Measurements from ENCODE around the gene MB21D2. TPM values are rescaled to one million over a fixed set of nuclear protein-coding genes. Genes with fewer than 3 reads are reported as not detected.

Gene MB21D2
- total RNA-seq, 1 experiment from 2014 or later: 19.7 TPM

DNA sequence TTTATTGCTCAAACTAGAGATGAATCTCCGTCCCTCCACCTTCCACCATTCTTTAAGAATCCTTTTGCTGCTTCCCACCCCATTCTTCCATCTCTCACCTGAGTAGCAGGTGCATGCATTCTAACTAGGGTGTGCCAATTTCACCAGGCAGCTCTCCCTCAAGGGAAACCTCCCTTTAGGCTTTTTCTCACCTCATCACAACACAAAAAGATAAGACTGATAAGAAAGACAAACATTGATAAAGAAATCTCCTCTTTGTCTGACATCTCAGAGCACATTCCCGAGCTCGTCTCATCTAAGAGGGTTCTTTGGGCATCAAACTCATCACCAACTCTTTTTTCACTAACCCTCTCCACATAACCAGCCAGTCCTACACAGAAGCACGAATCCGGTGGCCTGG lies 23.0 kb downstream of the MB21D2 start:
- Mint-ChIP-seq H3K36me3 (peaks cover 3% of the 10 kb centered on the region), H3K27ac (peak overlapping the region; percentile 86), H3K4me1 (peaks cover 81% of the 10 kb centered on the region), H3K9me3 (no peaks in the 10 kb centered on the region), H3K4me3 (no peak overlapping the region), H3K27me3 (ENCODE audit: low read depth) (no peaks in the 10 kb centered on the region)
- ChIA-PET POLR2A (interaction anchor here (1.1 kb wide), 1 partner anchor 23 kb away, joined by 3 read pairs; the partner anchor contains the start of gene MB21D2), CTCF (no interaction called here)
- TF ChIP-seq, protein P1, sequence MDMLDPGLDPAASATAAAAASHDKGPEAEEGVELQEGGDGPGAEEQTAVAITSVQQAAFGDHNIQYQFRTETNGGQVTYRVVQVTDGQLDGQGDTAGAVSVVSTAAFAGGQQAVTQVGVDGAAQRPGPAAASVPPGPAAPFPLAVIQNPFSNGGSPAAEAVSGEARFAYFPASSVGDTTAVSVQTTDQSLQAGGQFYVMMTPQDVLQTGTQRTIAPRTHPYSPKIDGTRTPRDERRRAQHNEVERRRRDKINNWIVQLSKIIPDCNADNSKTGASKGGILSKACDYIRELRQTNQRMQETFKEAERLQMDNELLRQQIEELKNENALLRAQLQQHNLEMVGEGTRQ (CRISPR knock-in tag; IDR thresholded peaks at IDR 0.05): no peak
- TF ChIP-seq, protein P2, sequence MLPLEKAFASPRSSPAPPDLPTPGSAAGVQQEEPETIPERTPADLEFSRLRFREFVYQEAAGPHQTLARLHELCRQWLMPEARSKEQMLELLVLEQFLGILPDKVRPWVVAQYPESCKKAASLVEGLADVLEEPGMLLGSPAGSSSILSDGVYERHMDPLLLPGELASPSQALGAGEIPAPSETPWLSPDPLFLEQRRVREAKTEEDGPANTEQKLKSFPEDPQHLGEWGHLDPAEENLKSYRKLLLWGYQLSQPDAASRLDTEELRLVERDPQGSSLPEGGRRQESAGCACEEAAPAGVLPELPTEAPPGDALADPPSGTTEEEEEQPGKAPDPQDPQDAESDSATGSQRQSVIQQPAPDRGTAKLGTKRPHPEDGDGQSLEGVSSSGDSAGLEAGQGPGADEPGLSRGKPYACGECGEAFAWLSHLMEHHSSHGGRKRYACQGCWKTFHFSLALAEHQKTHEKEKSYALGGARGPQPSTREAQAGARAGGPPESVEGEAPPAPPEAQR (CRISPR knock-in tag; IDR thresholded peaks at IDR 0.05): no peak
- TF ChIP-seq ZBTB21 (CRISPR knock-in tag; IDR thresholded peaks at IDR 0.05; ENCODE audit: borderline replicate concordance) (no peak), SMAD3 (CRISPR knock-in tag; IDR thresholded peaks at IDR 0.05; ENCODE audit: borderline replicate concordance) (no peak), NFE2L1 (CRISPR knock-in tag; IDR thresholded peaks at IDR 0.05) (no peak), NFATC4 (CRISPR knock-in tag; IDR thresholded peaks at IDR 0.05) (no peak), TEAD1 (CRISPR knock-in tag; IDR thresholded peaks at IDR 0.05) (no peak), SOX15 (CRISPR knock-in tag; IDR thresholded peaks at IDR 0.05) (no peak), SP1 (CRISPR knock-in tag; conservative IDR thresholded peaks at IDR 0.05) (no peak), HMGA2 (CRISPR knock-in tag; IDR thresholded peaks at IDR 0.05) (no peak), RELA (CRISPR knock-in tag; IDR thresholded peaks at IDR 0.05; ENCODE audit: borderline replicate concordance) (no peak), OVOL2 (CRISPR knock-in tag; IDR thresholded peaks at IDR 0.05; ENCODE audit: borderline replicate concordance) (no peak), ZNF416 (CRISPR knock-in tag; IDR thresholded peaks at IDR 0.05) (no peak), EMX1 (CRISPR knock-in tag; IDR thresholded peaks at IDR 0.05) (no peak), CREM (CRISPR knock-in tag; IDR thresholded peaks at IDR 0.05) (no peak)
- TF ChIP-seq, protein P3, sequence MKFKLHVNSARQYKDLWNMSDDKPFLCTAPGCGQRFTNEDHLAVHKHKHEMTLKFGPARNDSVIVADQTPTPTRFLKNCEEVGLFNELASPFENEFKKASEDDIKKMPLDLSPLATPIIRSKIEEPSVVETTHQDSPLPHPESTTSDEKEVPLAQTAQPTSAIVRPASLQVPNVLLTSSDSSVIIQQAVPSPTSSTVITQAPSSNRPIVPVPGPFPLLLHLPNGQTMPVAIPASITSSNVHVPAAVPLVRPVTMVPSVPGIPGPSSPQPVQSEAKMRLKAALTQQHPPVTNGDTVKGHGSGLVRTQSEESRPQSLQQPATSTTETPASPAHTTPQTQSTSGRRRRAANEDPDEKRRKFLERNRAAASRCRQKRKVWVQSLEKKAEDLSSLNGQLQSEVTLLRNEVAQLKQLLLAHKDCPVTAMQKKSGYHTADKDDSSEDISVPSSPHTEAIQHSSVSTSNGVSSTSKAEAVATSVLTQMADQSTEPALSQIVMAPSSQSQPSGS (CRISPR knock-in tag; IDR thresholded peaks at IDR 0.05; ENCODE audit: borderline replicate concordance, low read depth): no peak
- TF ChIP-seq, protein P4, sequence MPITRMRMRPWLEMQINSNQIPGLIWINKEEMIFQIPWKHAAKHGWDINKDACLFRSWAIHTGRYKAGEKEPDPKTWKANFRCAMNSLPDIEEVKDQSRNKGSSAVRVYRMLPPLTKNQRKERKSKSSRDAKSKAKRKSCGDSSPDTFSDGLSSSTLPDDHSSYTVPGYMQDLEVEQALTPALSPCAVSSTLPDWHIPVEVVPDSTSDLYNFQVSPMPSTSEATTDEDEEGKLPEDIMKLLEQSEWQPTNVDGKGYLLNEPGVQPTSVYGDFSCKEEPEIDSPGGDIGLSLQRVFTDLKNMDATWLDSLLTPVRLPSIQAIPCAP (CRISPR knock-in tag; IDR thresholded peaks at IDR 0.05): no peak
- TF ChIP-seq, protein P5, sequence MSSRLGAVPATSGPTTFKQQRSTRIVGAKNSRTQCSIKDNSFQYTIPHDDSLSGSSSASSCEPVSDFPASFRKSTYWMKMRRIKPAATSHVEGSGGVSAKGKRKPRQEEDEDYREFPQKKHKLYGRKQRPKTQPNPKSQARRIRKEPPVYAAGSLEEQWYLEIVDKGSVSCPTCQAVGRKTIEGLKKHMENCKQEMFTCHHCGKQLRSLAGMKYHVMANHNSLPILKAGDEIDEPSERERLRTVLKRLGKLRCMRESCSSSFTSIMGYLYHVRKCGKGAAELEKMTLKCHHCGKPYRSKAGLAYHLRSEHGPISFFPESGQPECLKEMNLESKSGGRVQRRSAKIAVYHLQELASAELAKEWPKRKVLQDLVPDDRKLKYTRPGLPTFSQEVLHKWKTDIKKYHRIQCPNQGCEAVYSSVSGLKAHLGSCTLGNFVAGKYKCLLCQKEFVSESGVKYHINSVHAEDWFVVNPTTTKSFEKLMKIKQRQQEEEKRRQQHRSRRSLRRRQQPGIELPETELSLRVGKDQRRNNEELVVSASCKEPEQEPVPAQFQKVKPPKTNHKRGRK (CRISPR knock-in tag; IDR thresholded peaks at IDR 0.05; ENCODE audit: borderline replicate concordance): no peak
- ATAC-seq (no peak), DNase-seq (ENCODE audit: low spot score) (no peak)

DNA sequence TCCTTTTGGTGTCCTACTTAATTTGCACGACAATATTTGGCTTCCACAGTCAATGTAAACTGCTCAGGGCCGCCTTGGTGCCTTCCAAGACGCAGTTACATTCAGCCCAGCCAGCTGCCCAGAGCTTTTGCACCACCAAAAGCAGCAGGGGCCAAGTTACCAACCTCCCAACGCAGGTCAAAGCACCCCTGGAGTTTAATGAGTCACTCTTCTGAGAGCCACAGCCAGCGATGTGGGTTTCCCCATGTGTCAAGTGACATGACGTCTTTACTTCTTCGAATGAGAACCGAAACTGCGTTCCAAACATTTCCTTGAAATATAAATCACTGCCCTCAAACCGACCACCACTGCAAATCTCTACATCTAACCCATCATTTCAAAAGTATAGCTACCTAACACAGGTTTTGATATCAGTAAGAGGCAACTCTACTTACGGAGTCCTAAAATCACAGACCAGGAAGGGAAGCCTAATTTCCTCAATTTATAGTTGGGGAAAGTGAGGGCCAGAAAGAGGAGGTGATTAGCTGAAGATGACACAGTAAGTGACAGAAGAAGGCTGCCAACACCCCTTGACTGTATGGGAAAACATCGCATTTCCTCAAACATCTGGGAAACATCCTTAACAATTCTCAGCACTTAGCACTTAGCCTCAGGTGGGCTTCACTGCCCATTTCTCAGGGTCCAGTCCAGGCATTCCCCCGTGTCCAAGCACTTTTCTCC lies 24.5 kb downstream of the MB21D2 start:
- TF ChIP-seq ZNF423 (CRISPR knock-in tag; IDR thresholded peaks at IDR 0.05): peak; percentile 81
- no peak for TF ChIP-seq KAT7 (CRISPR knock-in tag; IDR thresholded peaks at IDR 0.05; ENCODE audit: borderline replicate concordance)
- Mint-ChIP-seq H3K36me3 (no peaks in the 10 kb centered on the region), H3K27ac (peak overlapping the region; percentile 94), H3K9me3 (no peaks in the 10 kb centered on the region), H3K4me1 (peaks cover 89% of the 10 kb centered on the region), H3K4me3 (peak overlapping the region; percentile 14), H3K27me3 (ENCODE audit: low read depth) (no peaks in the 10 kb centered on the region)
- POLR2A ChIA-PET: no interaction called here
- CTCF ChIA-PET: interaction anchor here (0.6 to 1.1 kb wide), 3 partner anchors 22 to 1260 kb away, joined by 3 to 4 read pairs (median 3); no protein-coding TSS in a partner anchor
- ATAC-seq (peak; percentile 43), DNase-seq (ENCODE audit: low spot score) (peak; percentile 30)

All from WTC11 (cell line).